GM18909 (cell line): Measurements from ENCODE around the gene WWP2.
"Not testable (repeated sequence)": the region's sequence is repeated elsewhere in the genome, so short reads cannot be mapped to it uniquely, and the experiment has no call there.

Experiments used
- ATAC-seq: cut with Tn5 transposase; IDR thresholded peaks from one replicate; pipeline ENCODE4 v1.9.1; 2021; ENCODE audit warnings: mild to moderate bottlenecking; ENCODE audit not compliant: unreplicated experiment, poor library complexity

WWP2 gene

GRCh38 chr16:69784586-69784985, 22.5 kb downstream of the WWP2 start:
- no peak for ATAC-seq

GRCh38 chr16:69787883-69788282, 25.8 kb downstream of the WWP2 start:
- no peak for ATAC-seq

GRCh38 chr16:69791391-69791847, 29.3 kb downstream of the WWP2 start:
- ATAC-seq = not testable (repeated sequence)

- ATAC-seq = no peak
These were observed 31.4 kb downstream of the WWP2 start for GRCh38 chr16:69793526-69793925.

GRCh38 chr16:69794486-69794885, 32.4 kb downstream of the WWP2 start:
- no peak for ATAC-seq

GRCh38 chr16:69796285-69797118, 34.4 kb downstream of the WWP2 start:
- no peak for ATAC-seq

- no peak for ATAC-seq
These were observed 36.3 kb downstream of the WWP2 start for GRCh38 chr16:69798466-69798865.

- no peak for ATAC-seq
These were observed 37.5 kb downstream of the WWP2 start for GRCh38 chr16:69799611-69800031.

GRCh38 chr16:69804297-69804696, 42.2 kb downstream of the WWP2 start:
- ATAC-seq = no peak

GRCh38 chr16:69806776-69807175, 44.6 kb downstream of the WWP2 start:
- not testable (repeated sequence) for ATAC-seq

- ATAC-seq = no peak
These were observed 50.5 kb downstream of the WWP2 start for GRCh38 chr16:69812688-69813014.

GRCh38 chr16:69814078-69814477, 51.9 kb downstream of the WWP2 start:
- ATAC-seq = no peak

- ATAC-seq = no peak
These were observed 52.4 kb downstream of the WWP2 start for GRCh38 chr16:69814561-69814960.

- not testable (repeated sequence) for ATAC-seq
These were observed 53.2 kb downstream of the WWP2 start for GRCh38 chr16:69815216-69815883.

GRCh38 chr16:69816996-69817395, 54.9 kb downstream of the WWP2 start:
- no peak for ATAC-seq

GRCh38 chr16:69818891-69819545, 56.9 kb downstream of the WWP2 start:
- no peak for ATAC-seq

GRCh38 chr16:69820926-69821541, 58.9 kb downstream of the WWP2 start:
- no peak for ATAC-seq

GRCh38 chr16:69821844-69822173, 59.7 kb downstream of the WWP2 start:
- ATAC-seq = no peak

- ATAC-seq = no peak
These were observed 60.2 kb downstream of the WWP2 start for GRCh38 chr16:69822174-69822935.
